Activated CD4-positive, alpha-beta memory T cell treated with anti-CD3 and anti-CD28 coated beads, Interleukin-2, amount 10 ng/mL, durations not matched to agents 7 days and 5 days (primary cell): ENCODE data around the gene EIF1. TPM values are rescaled to one million over a fixed set of nuclear protein-coding genes. Genes with fewer than 3 reads are reported as not detected.

Experiments used
- CTCF ChIA-PET: fragments of 350-600 bp; sonication (Branson Sonifier 250); formaldehyde crosslinking; loops from one replicate; lab custom pipeline; 2021; ENCODE audit warnings: antibody characterized with exemption, inconsistent platforms; lab: Charles Lee
- POLR2A ChIA-PET: fragments of 350-600 bp; sonication (Branson Sonifier 250); formaldehyde crosslinking; loops from one replicate; lab custom pipeline; 2021; ENCODE audit warnings: antibody characterized with exemption; lab: Charles Lee
- DNase-seq: peaks from one replicate; pipeline ENCODE4 v3.0.0-alpha.2; 2020
- H3K27ac Mint-ChIP-seq: one replicate; pipeline ENCODE4 v1.8.0; 2021; ENCODE audit warnings: mild to moderate bottlenecking, mixed read lengths
- H3K27me3 Mint-ChIP-seq: one replicate; pipeline ENCODE4 v1.8.0; 2021; ENCODE audit warnings: mixed read lengths
- H3K36me3 Mint-ChIP-seq: one replicate; pipeline ENCODE4 v1.8.0; 2021; ENCODE audit warnings: low read depth, mixed read lengths
- H3K4me1 Mint-ChIP-seq: one replicate; pipeline ENCODE4 v1.8.0; 2021; ENCODE audit warnings: mixed read lengths
- H3K4me3 Mint-ChIP-seq: one replicate; pipeline ENCODE4 v1.8.0; 2021; ENCODE audit warnings: mild to moderate bottlenecking, mixed read lengths
- H3K9me3 Mint-ChIP-seq: one replicate; pipeline ENCODE4 v1.8.0; 2021; ENCODE audit warnings: mixed read lengths
- total RNA-seq, 2 experiments: library from RNA; stranded (reverse); gene quantifications; one replicate each; pipeline ENCODE4 v1.2.3, GENCODE V29; 2021

EIF1 gene
- total RNA-seq, 2 experiments from 2014 or later: 933 to 950 TPM

- Mint-ChIP-seq H3K4me3 (no peak overlapping the region), H3K27ac (no peak overlapping the region), H3K36me3 (no peaks in the 10 kb centered on the region), H3K4me1 (no peaks in the 10 kb centered on the region), H3K9me3 (no peaks in the 10 kb centered on the region), H3K27me3 (peaks cover 4% of the 10 kb centered on the region)
- DNase-seq: no peak
- POLR2A ChIA-PET: no interaction called here
- CTCF ChIA-PET: no interaction called here
Measured at GRCh38 chr17:41723801-41724475, 35.3 kb downstream of the EIF1 start.

- Mint-ChIP-seq H3K4me1 (no peaks in the 10 kb centered on the region), H3K9me3 (no peaks in the 10 kb centered on the region), H3K4me3 (no peak overlapping the region), H3K27ac (no peak overlapping the region), H3K27me3 (peaks cover 4% of the 10 kb centered on the region), H3K36me3 (no peaks in the 10 kb centered on the region)
- CTCF ChIA-PET: no interaction called here
- POLR2A ChIA-PET: no interaction called here
- DNase-seq: no peak
Measured at GRCh38 chr17:41724476-41725050, 35.9 kb downstream of the EIF1 start.

GRCh38 chr17:41725134-41725533 lies 36.4 kb downstream of the EIF1 start:
- Mint-ChIP-seq H3K4me3 (no peak overlapping the region), H3K4me1 (no peaks in the 10 kb centered on the region), H3K36me3 (no peaks in the 10 kb centered on the region), H3K27me3 (peaks cover 4% of the 10 kb centered on the region), H3K9me3 (no peaks in the 10 kb centered on the region), H3K27ac (no peak overlapping the region)
- no peak for DNase-seq
- ChIA-PET CTCF (interaction anchor here (1.6 kb wide), 1 partner anchor 13 kb away, joined by 4 read pairs; no protein-coding TSS in a partner anchor), POLR2A (no interaction called here)

- H3K4me1 Mint-ChIP-seq: no peaks in the 10 kb centered on the region
Measured at GRCh38 chr17:41728056-41728455, 39.4 kb downstream of the EIF1 start.

GRCh38 chr17:41730479-41730878 lies 41.8 kb downstream of the EIF1 start:
- ChIA-PET CTCF (no interaction called here), POLR2A (no interaction called here)
- no peak for DNase-seq
- Mint-ChIP-seq H3K4me1 (peaks cover 4% of the 10 kb centered on the region), H3K4me3 (no peak overlapping the region), H3K36me3 (no peaks in the 10 kb centered on the region), H3K27me3 (peaks cover 37% of the 10 kb centered on the region), H3K27ac (no peak overlapping the region), H3K9me3 (no peaks in the 10 kb centered on the region)

More at GRCh38 chr17:41728056-41728455, 39.4 kb downstream of the EIF1 start:
- ChIA-PET CTCF (interaction anchor here (1.0 kb wide), 1 partner anchor 9 kb away, joined by 3 read pairs; no protein-coding TSS in a partner anchor), POLR2A (no interaction called here)
- no peak for DNase-seq
- no peaks in the 10 kb centered on the region for H3K36me3 Mint-ChIP-seq
- peaks cover 27% of the 10 kb centered on the region for H3K27me3 Mint-ChIP-seq
- no peaks in the 10 kb centered on the region for H3K9me3 Mint-ChIP-seq
- no peak overlapping the region for H3K4me3 Mint-ChIP-seq
- no peak overlapping the region for H3K27ac Mint-ChIP-seq

- H3K27me3 Mint-ChIP-seq: peaks cover 46% of the 10 kb centered on the region
Measured at GRCh38 chr17:41731836-41732235, 43.2 kb downstream of the EIF1 start.

GRCh38 chr17:41733348-41734138 lies 44.9 kb downstream of the EIF1 start:
- no peak overlapping the region for H3K27ac Mint-ChIP-seq
- DNase-seq: no peak
- H3K27me3 Mint-ChIP-seq: peaks cover 50% of the 10 kb centered on the region
- POLR2A ChIA-PET: interaction anchor here (1.9 kb wide), 1 partner anchor 233 kb away, joined by 4 read pairs; the partner anchor contains the start of gene CNP
- no peaks in the 10 kb centered on the region for H3K36me3 Mint-ChIP-seq
- peaks cover 12% of the 10 kb centered on the region for H3K4me1 Mint-ChIP-seq
- CTCF ChIA-PET: interaction anchor here (0.7 kb wide), 2 partner anchors 53 to 193 kb away, joined by 3 to 4 read pairs; partner anchors contain the start of gene JUP
- no peaks in the 10 kb centered on the region for H3K9me3 Mint-ChIP-seq
- no peak overlapping the region for H3K4me3 Mint-ChIP-seq

More at GRCh38 chr17:41731836-41732235, 43.2 kb downstream of the EIF1 start:
- DNase-seq: no peak
- Mint-ChIP-seq H3K36me3 (no peaks in the 10 kb centered on the region), H3K9me3 (no peaks in the 10 kb centered on the region), H3K4me3 (no peak overlapping the region), H3K27ac (no peak overlapping the region), H3K4me1 (peaks cover 4% of the 10 kb centered on the region)
- ChIA-PET POLR2A (interaction anchor here (1.8 to 1.9 kb wide), 2 partner anchors 43 to 235 kb away, joined by 4 to 6 read pairs; partner anchors contain the start of genes CNP and EIF1), CTCF (interaction anchor here (1.5 kb wide), 1 partner anchor 83 kb away, joined by 5 read pairs; no protein-coding TSS in a partner anchor)

- Mint-ChIP-seq H3K4me1 (peaks cover 12% of the 10 kb centered on the region), H3K36me3 (no peaks in the 10 kb centered on the region), H3K4me3 (no peak within 1 kb of the TSS), H3K27ac (no peak within 1 kb of the TSS), H3K9me3 (no peaks in the 10 kb centered on the region), H3K27me3 (peaks cover 50% of the 10 kb centered on the region)
- DNase-seq: no peak
- POLR2A ChIA-PET: no interaction called here
- CTCF ChIA-PET: interaction anchor here (1.0 kb wide), 1 partner anchor 68 kb away, joined by 6 read pairs; no protein-coding TSS in a partner anchor
Measured at GRCh38 chr17:41734139-41734948, 45.7 kb downstream of the EIF1 start, which contains the start of gene HAP1. Gene HAP1, minus strand, starts transcription at chr17:41734643. Its CDS starts 9 bp downstream, at chr17:41734634.

GRCh38 chr17:41734949-41735313 lies 46.2 kb downstream of the EIF1 start:
- ChIA-PET CTCF (interaction anchor here (1.0 kb wide), 2 partner anchors 60 to 67 kb away, joined by 3 to 6 read pairs; no protein-coding TSS in a partner anchor), POLR2A (no interaction called here)
- no peak overlapping the region for H3K4me3 Mint-ChIP-seq
- no peaks in the 10 kb centered on the region for H3K36me3 Mint-ChIP-seq
- peaks cover 50% of the 10 kb centered on the region for H3K27me3 Mint-ChIP-seq
- H3K9me3 Mint-ChIP-seq: no peaks in the 10 kb centered on the region
- peaks cover 12% of the 10 kb centered on the region for H3K4me1 Mint-ChIP-seq
- no peak for DNase-seq
- no peak overlapping the region for H3K27ac Mint-ChIP-seq

GRCh38 chr17:41735744-41736143 lies 47.1 kb downstream of the EIF1 start:
- Mint-ChIP-seq H3K4me3 (no peak overlapping the region), H3K27ac (no peak overlapping the region), H3K36me3 (no peaks in the 10 kb centered on the region), H3K27me3 (peaks cover 45% of the 10 kb centered on the region), H3K9me3 (no peaks in the 10 kb centered on the region), H3K4me1 (peaks cover 12% of the 10 kb centered on the region)
- ChIA-PET CTCF (interaction anchor here (0.6 to 1.4 kb wide), 5 partner anchors 59 to 151 kb away, joined by 3 to 4 read pairs (median 4); partner anchors contain the start of gene P3H4), POLR2A (no interaction called here)
- no peak for DNase-seq

- Mint-ChIP-seq H3K27ac (peak overlapping the region; percentile 62), H3K4me1 (peaks cover 12% of the 10 kb centered on the region), H3K27me3 (peaks cover 33% of the 10 kb centered on the region), H3K9me3 (no peaks in the 10 kb centered on the region), H3K36me3 (no peaks in the 10 kb centered on the region), H3K4me3 (no peak overlapping the region)
- ChIA-PET CTCF (interaction anchor here (0.6 to 1.9 kb wide), 19 partner anchors 8 to 1196 kb away, joined by 3 to 19 read pairs (median 3); partner anchors contain the start of genes ODAD4 and P3H4), POLR2A (interaction anchor here (0.6 to 1.2 kb wide), 2 partner anchors 48 to 49 kb away, joined by 3 to 5 read pairs; partner anchors contain the start of gene EIF1)
- peak; percentile 27 for DNase-seq
Measured at GRCh38 chr17:41736983-41737679, 48.4 kb downstream of the EIF1 start.
